Esophagus mucosa (tissue), 1 donor: Measurements from ENCODE around the gene CDHR1. TPM values are rescaled to one million over a fixed set of nuclear protein-coding genes. Genes with fewer than 3 reads are reported as not detected.

ENCODE experiments used
- ATAC-seq: fragments of 200-7000 bp; cut with Tn5 transposase; one replicate; pipeline ENCODE4 v1.9.1; 2020
- total RNA-seq: library from RNA; stranded (reverse); gene quantifications from one replicate; pipeline ENCODE4 v1.2.4, GENCODE V29; 2023
- donor health status: DM: yes; HTN: yes; CAD: no.

CDHR1 gene
- total RNA-seq, 1 donor from 2014 or later: 29.0 TPM

- no peak for ATAC-seq
Observed at GRCh38 chr10:84201244-84201606, 6.9 kb downstream of the CDHR1 start.

GRCh38 chr10:84201682-84202081 lies 7.3 kb downstream of the CDHR1 start:
- no peak for ATAC-seq

GRCh38 chr10:84202349-84202748 lies 8.0 kb downstream of the CDHR1 start:
- no peak for ATAC-seq

GRCh38 chr10:84204122-84204521 lies 9.8 kb downstream of the CDHR1 start:
- ATAC-seq: peak; percentile 33

- no peak for ATAC-seq
Observed at GRCh38 chr10:84204610-84205009, 10.3 kb downstream of the CDHR1 start.

- ATAC-seq: peak; percentile 90
Observed at GRCh38 chr10:84205049-84205852, 10.9 kb downstream of the CDHR1 start.

- ATAC-seq: no peak
Observed at GRCh38 chr10:84205853-84206525, 11.7 kb downstream of the CDHR1 start.

- no peak for ATAC-seq
Observed at GRCh38 chr10:84208023-84208422, 13.7 kb downstream of the CDHR1 start.

GRCh38 chr10:84211566-84211965 lies 17.2 kb downstream of the CDHR1 start:
- ATAC-seq: no peak

GRCh38 chr10:84212014-84212413 lies 17.7 kb downstream of the CDHR1 start:
- no peak for ATAC-seq

- ATAC-seq: no peak
Observed at GRCh38 chr10:84213076-84213475, 18.7 kb downstream of the CDHR1 start.

- ATAC-seq: no peak
Observed at GRCh38 chr10:84214046-84214572, 19.8 kb downstream of the CDHR1 start.

GRCh38 chr10:84214612-84215235 lies 20.4 kb downstream of the CDHR1 start:
- ATAC-seq: peak; percentile 73

GRCh38 chr10:84216834-84217233 lies 22.5 kb downstream of the CDHR1 start:
- ATAC-seq: no peak

GRCh38 chr10:84217746-84218145 lies 23.4 kb downstream of the CDHR1 start:
- ATAC-seq: no peak

GRCh38 chr10:84221916-84222315 lies 27.6 kb downstream of the CDHR1 start:
- ATAC-seq: no peak

- no peak for ATAC-seq
Observed at GRCh38 chr10:84224411-84225028, 30.2 kb downstream of the CDHR1 start.

- ATAC-seq: no peak
Observed at GRCh38 chr10:84225427-84226173, 31.3 kb downstream of the CDHR1 start, which contains the start of gene LRIT2. Gene LRIT2 (minus strand): TSS chr10:84225544. CDS start chr10:84225520, 24 bp downstream.

GRCh38 chr10:84226616-84227015 lies 32.3 kb downstream of the CDHR1 start:
- ATAC-seq: no peak

GRCh38 chr10:84227810-84228209 lies 33.5 kb downstream of the CDHR1 start:
- ATAC-seq: no peak

- no peak for ATAC-seq
Observed at GRCh38 chr10:84230359-84230758, 36.0 kb downstream of the CDHR1 start.

GRCh38 chr10:84232376-84232775 lies 38.0 kb downstream of the CDHR1 start:
- no peak for ATAC-seq
